Erythroblast (primary cell): Measurements from ENCODE around the gene UGT1A4.

Experiments
- DNase-seq, 2 experiments: peaks; one replicate each; lab custom pipeline; 2025; lab: John Stamatoyannopoulos, UW
- GATA1 ChIP-seq: IDR thresholded peaks from 2 replicates; pipeline ENCODE4 v1.6.1; 2011; ENCODE audit warnings: low read depth, mild to moderate bottlenecking, control low read depth, low read length, moderate library complexity
- POLR2A ChIP-seq: IDR thresholded peaks from 2 replicates; pipeline ENCODE4 v1.6.1; 2011; ENCODE audit warnings: mild to moderate bottlenecking, low read length

UGT1A4 gene

GRCh38 chr2:233813236-233814055, 94.9 kb downstream of the UGT1A4 start:
- no peak for DNase-seq
- TF ChIP-seq GATA1 = no peak
- TF ChIP-seq POLR2A = no peak

GRCh38 chr2:233814056-233814835, 95.7 kb downstream of the UGT1A4 start:
- TF ChIP-seq POLR2A (no peak), GATA1 (no peak)
- no peak for DNase-seq

GRCh38 chr2:233815861-233816260, 97.3 kb downstream of the UGT1A4 start:
- TF ChIP-seq POLR2A = no peak
- no peak for TF ChIP-seq GATA1
- no peak for DNase-seq

- no peak for DNase-seq
- no peak for TF ChIP-seq GATA1
- no peak for TF ChIP-seq POLR2A
Measured at GRCh38 chr2:233816334-233816733, 97.8 kb downstream of the UGT1A4 start.

GRCh38 chr2:233816771-233817170, 98.2 kb downstream of the UGT1A4 start:
- no peak for DNase-seq
- TF ChIP-seq POLR2A (no peak), GATA1 (no peak)

GRCh38 chr2:233817361-233817911, 98.9 kb downstream of the UGT1A4 start:
- TF ChIP-seq GATA1 (no peak), POLR2A (no peak)
- no peak for DNase-seq

- TF ChIP-seq POLR2A (no peak), GATA1 (no peak)
- no peak for DNase-seq
Measured at GRCh38 chr2:233817995-233818638, 99.6 kb downstream of the UGT1A4 start.

GRCh38 chr2:233818639-233819621, 100.4 kb downstream of the UGT1A4 start:
- TF ChIP-seq POLR2A (no peak), GATA1 (no peak)
- DNase-seq = no peak

- DNase-seq = no peak
- TF ChIP-seq GATA1 (no peak), POLR2A (no peak)
Measured at GRCh38 chr2:233819884-233820773, 101.6 kb downstream of the UGT1A4 start.

- TF ChIP-seq GATA1 (no peak), POLR2A (no peak)
- DNase-seq = no peak
Measured at GRCh38 chr2:233820774-233821105, 102.2 kb downstream of the UGT1A4 start.

GRCh38 chr2:233821196-233821595, 102.7 kb downstream of the UGT1A4 start:
- DNase-seq = no peak
- TF ChIP-seq POLR2A (no peak), GATA1 (no peak)

GRCh38 chr2:233821709-233822100, 103.2 kb downstream of the UGT1A4 start:
- TF ChIP-seq GATA1 (no peak), POLR2A (no peak)
- DNase-seq = no peak
